Measurements from ENCODE around the gene STX1B.

DNA sequence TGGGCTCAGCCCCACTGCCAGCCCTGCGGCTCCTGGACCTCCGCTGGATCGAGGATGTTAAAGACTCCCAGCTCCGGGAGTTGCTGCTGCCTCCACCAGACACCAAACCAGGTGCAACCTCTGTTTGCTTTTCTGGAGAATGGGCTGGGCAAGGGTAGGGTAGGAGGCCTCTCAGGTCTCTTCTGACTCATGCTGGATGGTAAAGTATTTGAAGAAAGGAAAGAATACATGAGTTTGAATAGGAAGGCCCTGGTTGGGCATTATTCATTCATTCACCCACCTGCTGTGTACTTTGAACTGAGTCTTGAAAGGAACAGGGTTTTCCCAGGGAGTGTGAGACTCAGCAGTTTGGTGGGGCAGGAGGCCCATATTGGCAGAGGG is 68.0 kb downstream of the STX1B start:
- TF ChIP-seq, protein P1, sequence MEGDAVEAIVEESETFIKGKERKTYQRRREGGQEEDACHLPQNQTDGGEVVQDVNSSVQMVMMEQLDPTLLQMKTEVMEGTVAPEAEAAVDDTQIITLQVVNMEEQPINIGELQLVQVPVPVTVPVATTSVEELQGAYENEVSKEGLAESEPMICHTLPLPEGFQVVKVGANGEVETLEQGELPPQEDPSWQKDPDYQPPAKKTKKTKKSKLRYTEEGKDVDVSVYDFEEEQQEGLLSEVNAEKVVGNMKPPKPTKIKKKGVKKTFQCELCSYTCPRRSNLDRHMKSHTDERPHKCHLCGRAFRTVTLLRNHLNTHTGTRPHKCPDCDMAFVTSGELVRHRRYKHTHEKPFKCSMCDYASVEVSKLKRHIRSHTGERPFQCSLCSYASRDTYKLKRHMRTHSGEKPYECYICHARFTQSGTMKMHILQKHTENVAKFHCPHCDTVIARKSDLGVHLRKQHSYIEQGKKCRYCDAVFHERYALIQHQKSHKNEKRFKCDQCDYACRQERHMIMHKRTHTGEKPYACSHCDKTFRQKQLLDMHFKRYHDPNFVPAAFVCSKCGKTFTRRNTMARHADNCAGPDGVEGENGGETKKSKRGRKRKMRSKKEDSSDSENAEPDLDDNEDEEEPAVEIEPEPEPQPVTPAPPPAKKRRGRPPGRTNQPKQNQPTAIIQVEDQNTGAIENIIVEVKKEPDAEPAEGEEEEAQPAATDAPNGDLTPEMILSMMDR (IDR thresholded peaks at IDR 0.05), result no peak
- TF ChIP-seq POLR2A (IDR thresholded peaks at IDR 0.05) (no peak), EP300 (IDR thresholded peaks at IDR 0.05) (no peak)

Data from ovary (tissue), 3 donors.